H4 (cell line): Measurements from ENCODE around the gene HES5. TPM values are rescaled to one million over a fixed set of nuclear protein-coding genes. Genes with fewer than 3 reads are reported as not detected.

Source experiments
- DNase-seq: peaks from one replicate; pipeline ENCODE4 v3.0.0-alpha.2; 2015; ENCODE audit warnings: low spot score
- total RNA-seq: library from RNA; depleted of rRNA; stranded (reverse); fragments of >200 nt; shearing (Covaris generic); gene quantifications from 2 replicates; pipeline ENCODE4 v1.2.3, GENCODE V29; 2014

The HES5 gene
- total RNA-seq, 1 experiment from 2014 or later, result not detected

GRCh38 chr1:2501041-2501819 lies 28.8 kb downstream of the HES5 start:
- no peak for DNase-seq

- peak; percentile 41 for DNase-seq
Observed at GRCh38 chr1:2499986-2500596, 30.0 kb downstream of the HES5 start.

GRCh38 chr1:2499260-2499659 lies 30.8 kb downstream of the HES5 start:
- no peak for DNase-seq

- DNase-seq, result no peak
Observed at GRCh38 chr1:2498648-2499047, 31.4 kb downstream of the HES5 start.

GRCh38 chr1:2497891-2498290 lies 32.2 kb downstream of the HES5 start:
- no peak for DNase-seq

GRCh38 chr1:2496746-2497145 lies 33.3 kb downstream of the HES5 start:
- no peak for DNase-seq

GRCh38 chr1:2496087-2496622 lies 33.9 kb downstream of the HES5 start:
- no peak for DNase-seq

GRCh38 chr1:2495546-2495945 lies 34.5 kb downstream of the HES5 start:
- no peak for DNase-seq

- no peak for DNase-seq
Observed at GRCh38 chr1:2495026-2495425, 35.0 kb downstream of the HES5 start.

- peak; percentile 76 for DNase-seq
Observed at GRCh38 chr1:2494323-2494693, 35.8 kb downstream of the HES5 start.

GRCh38 chr1:2493691-2494322 lies 36.3 kb downstream of the HES5 start:
- no peak for DNase-seq

GRCh38 chr1:2493218-2493617 lies 36.8 kb downstream of the HES5 start:
- DNase-seq, result no peak

GRCh38 chr1:2492091-2492490 lies 38.0 kb downstream of the HES5 start:
- no peak for DNase-seq

- DNase-seq, result no peak
Observed at GRCh38 chr1:2489615-2490014, 40.4 kb downstream of the HES5 start.

GRCh38 chr1:2488688-2489087 lies 41.4 kb downstream of the HES5 start:
- DNase-seq, result no peak

GRCh38 chr1:2486558-2486957 lies 43.5 kb downstream of the HES5 start:
- DNase-seq, result no peak

- DNase-seq, result no peak
Observed at GRCh38 chr1:2486041-2486440, 44.0 kb downstream of the HES5 start.

- no peak for DNase-seq
Observed at GRCh38 chr1:2483970-2484369, 46.1 kb downstream of the HES5 start.

GRCh38 chr1:2483026-2483425 lies 47.0 kb downstream of the HES5 start:
- DNase-seq, result no peak

GRCh38 chr1:2482588-2482987 lies 47.5 kb downstream of the HES5 start:
- DNase-seq, result no peak

- DNase-seq, result peak; percentile 54
Observed at GRCh38 chr1:2481885-2482284, 48.2 kb downstream of the HES5 start.

- DNase-seq, result peak; percentile 32
Observed at GRCh38 chr1:2480986-2481364, 49.1 kb downstream of the HES5 start.
